AG04449 (cell line): ENCODE data around the gene HMCES.

Source experiments
- CTCF ChIA-PET: fragments of 350-600 bp; formaldehyde crosslinking; extraction: SDS; loops from one replicate; lab custom pipeline; 2021; ENCODE audit warnings: antibody characterized with exemption; lab: Yijun Ruan, JAX
- POLR2A ChIA-PET: fragments of 400-600, 350-600 bp; formaldehyde crosslinking; extraction: SDS; loops from one replicate; lab custom pipeline; 2020; ENCODE audit warnings: antibody characterized with exemption, inconsistent platforms; lab: Yijun Ruan, JAX
- DNase-seq: peaks from one replicate; pipeline ENCODE4 v3.0.0-alpha.2; 2010; ENCODE audit warnings: low read depth, low spot score
- H3K4me3 ChIP-seq: 2 replicates; pipeline ENCODE4 v1.5.1; 2011; ENCODE audit warnings: low read depth, mild to moderate bottlenecking, control low read depth, low read length
- TF ChIP-seq, protein P1 (sequence below): IDR thresholded peaks from one replicate; pipeline ENCODE4 v1.5.1; 2011; ENCODE audit warnings: mild to moderate bottlenecking, moderate library complexity, low read length, control low read depth, inconsistent platforms; ENCODE audit not compliant: insufficient read depth; ENCODE audit errors: missing control alignments

Gene HMCES

DNA sequence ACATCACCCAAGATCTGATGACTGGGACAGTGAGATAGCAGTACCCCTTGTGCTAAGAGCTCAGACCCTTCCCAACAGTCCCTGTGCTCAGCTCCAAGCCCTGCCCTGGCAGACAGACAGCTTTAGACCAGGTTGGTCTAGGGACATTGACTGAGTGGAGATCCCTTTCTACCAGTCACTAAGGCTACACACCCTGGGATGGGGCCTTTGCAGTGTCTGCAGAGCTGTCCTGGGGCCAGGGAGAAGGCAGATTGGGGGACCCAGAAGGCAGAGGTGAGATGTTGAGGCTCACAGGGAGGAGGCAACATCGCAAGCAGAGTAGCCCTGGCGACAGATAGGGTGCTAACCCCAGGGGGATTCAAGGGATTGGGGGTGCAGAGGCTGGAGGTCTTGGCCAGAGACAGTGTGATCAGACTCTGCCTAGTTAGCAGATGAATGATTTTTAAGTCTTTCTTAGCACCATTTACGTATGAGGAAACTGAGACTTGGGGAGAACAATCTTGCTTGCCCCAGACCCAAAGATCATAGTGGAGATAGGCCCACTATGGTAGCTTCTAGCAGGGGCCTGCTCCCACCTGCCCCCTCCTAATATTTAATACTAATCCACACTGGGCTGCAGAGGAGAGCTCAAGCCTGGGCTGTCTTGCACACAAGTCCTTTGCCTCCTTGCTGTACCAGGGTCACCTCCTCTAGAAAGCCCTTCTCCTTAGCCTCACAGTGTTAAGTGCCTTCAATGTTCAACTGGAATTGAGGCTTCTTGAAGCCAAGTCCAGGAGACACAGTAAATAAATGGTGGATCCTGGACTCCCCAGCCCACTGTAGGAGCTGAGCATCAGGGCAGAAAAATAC, 32.6 kb downstream of the HMCES start:
- TF ChIP-seq, protein P1, sequence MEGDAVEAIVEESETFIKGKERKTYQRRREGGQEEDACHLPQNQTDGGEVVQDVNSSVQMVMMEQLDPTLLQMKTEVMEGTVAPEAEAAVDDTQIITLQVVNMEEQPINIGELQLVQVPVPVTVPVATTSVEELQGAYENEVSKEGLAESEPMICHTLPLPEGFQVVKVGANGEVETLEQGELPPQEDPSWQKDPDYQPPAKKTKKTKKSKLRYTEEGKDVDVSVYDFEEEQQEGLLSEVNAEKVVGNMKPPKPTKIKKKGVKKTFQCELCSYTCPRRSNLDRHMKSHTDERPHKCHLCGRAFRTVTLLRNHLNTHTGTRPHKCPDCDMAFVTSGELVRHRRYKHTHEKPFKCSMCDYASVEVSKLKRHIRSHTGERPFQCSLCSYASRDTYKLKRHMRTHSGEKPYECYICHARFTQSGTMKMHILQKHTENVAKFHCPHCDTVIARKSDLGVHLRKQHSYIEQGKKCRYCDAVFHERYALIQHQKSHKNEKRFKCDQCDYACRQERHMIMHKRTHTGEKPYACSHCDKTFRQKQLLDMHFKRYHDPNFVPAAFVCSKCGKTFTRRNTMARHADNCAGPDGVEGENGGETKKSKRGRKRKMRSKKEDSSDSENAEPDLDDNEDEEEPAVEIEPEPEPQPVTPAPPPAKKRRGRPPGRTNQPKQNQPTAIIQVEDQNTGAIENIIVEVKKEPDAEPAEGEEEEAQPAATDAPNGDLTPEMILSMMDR: no peak
- POLR2A ChIA-PET: no interaction called here
- CTCF ChIA-PET: interaction anchor here (1.1 to 1.4 kb wide), 4 partner anchors 10 to 65 kb away, joined by 3 to 4 read pairs (median 4); no protein-coding TSS in a partner anchor
- H3K4me3 ChIP-seq: no peak overlapping the region
- DNase-seq: no peak

DNA sequence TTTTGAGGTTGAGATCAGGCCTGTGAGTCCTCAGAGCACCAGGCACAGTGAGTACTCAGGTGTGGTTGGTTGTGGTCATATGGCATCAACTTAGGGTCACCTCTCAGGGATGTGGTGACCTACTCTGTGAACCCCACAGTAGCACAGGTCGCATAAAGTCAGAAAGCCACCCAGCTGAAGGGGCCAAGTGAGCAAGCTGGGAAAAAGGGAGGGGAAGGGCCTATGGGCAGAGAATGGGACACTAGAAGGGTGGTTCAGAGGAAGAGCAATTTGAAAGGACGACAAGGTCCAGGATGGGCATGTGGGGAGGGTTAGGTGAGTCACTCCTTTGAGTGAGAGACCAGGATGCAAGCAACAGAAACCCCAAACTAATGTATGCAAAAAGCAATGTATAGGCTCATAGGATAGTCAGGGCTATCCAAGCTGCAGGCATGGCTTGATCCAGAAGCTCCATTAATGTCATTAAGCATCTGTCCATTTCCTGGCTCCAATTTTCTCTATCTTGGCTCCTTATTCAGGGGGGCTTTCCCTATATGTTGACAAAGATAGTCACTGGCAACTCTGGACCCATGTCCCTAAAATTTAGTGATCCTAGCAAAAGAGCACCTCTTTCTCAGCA, 33.5 kb downstream of the HMCES start:
- H3K4me3 ChIP-seq: no peak overlapping the region
- no peak for DNase-seq
- ChIA-PET POLR2A (no interaction called here), CTCF (interaction anchor here (0.8 to 1.4 kb wide), 4 partner anchors 11 to 66 kb away, joined by 3 to 4 read pairs (median 4); no protein-coding TSS in a partner anchor)
- TF ChIP-seq, protein P1: no peak

DNA sequence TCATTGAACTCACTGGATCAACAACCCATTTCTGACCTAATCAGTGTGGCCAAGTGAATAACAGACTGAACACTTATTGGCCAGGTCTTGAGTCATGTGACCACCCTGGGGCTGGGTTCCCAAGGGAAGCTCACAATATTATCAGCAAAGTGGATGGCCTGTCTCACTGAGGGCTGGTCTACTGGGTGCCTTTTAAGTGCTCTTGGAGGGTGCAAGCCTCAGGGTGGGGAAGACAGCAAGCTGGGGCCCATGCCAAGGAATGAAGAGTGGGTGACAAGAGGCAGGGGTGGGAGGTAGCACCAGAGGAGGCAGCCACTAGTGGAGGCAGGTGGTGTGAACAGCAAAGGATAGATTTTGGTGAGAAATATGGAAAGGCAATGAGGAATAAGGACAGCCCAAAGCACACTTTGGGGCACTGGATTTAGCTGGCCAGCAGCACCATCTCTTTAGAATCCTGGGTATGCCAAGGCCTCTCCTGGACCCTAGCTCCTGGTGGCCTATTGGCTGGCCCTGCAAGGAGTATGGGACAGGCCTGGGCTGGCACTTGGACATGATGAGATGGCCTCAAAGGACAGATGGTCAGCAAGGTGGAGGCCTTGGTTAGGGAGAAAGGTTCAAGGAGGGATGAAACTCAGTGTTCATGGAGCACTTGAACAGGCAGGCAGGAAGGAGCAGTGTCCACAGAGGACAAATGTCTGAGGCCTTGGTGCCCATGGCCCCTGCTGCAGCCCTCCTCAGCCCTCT, 34.2 kb downstream of the HMCES start:
- DNase-seq: no peak
- H3K4me3 ChIP-seq: no peak overlapping the region
- ChIA-PET POLR2A (interaction anchor here (0.6 kb wide), 1 partner anchor 619 kb away, joined by 4 read pairs; no protein-coding TSS in a partner anchor), CTCF (interaction anchor here (0.8 to 1.6 kb wide), 3 partner anchors 11 to 261 kb away, joined by 3 to 4 read pairs (median 3); no protein-coding TSS in a partner anchor)
- TF ChIP-seq, protein P1: no peak

DNA sequence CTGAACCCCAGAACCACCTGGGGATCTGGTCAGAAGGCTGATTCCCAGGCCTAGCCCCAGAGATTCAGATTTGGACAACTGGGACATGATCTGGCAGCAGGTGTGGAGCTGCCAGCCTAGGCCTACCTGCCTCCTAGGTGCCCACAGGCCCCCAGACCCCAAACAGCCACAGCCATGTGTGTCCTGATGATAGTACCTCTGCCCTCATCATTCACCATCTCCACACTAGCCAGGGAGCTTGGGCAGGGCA, 34.7 kb downstream of the HMCES start:
- ChIA-PET CTCF (interaction anchor here (1.6 kb wide), 1 partner anchor 261 kb away, joined by 3 read pairs; no protein-coding TSS in a partner anchor), POLR2A (no interaction called here)
- H3K4me3 ChIP-seq: no peak overlapping the region
- DNase-seq: no peak
- TF ChIP-seq, protein P1: no peak

DNA sequence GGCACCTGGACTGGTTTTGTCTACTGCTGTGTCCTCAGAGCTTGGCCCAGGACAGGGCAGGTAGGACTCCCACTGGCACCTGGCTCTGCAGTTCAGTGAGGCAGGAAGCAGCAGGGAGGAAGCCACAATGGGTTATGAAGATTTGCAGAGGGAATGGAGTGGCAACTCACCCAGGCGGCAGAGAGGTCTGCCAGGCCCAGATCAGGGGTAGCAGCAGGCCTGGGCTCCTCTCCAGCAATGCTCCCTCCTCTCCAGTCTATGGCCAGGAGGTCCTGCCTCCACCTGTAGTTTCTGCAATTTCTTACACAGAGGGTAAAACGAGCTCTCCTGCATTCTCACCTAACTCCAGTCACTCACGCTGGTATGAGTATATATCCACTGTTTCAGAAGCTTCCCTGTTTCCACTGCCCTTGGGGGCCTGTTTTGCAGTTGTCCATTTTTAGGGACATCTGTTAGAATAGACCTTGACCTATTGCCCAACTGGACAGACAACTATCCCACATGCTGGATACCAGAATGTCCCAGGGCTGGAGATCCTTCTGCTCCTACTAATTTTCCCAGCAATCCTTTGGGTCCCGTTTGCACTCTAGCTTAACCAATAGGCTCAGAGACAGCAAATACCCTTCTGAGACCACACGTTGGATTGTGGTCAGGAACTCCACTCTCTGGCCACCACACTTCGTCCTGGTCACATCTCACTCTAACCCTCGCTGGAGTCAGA, 35.2 kb downstream of the HMCES start:
- TF ChIP-seq, protein P1: no peak
- DNase-seq: no peak
- peak overlapping the region; percentile 86 for H3K4me3 ChIP-seq
- ChIA-PET POLR2A (no interaction called here), CTCF (interaction anchor here (1.6 kb wide), 1 partner anchor 262 kb away, joined by 3 read pairs; no protein-coding TSS in a partner anchor)
